AG04450 (cell line): ENCODE measurements around the gene ANKRD52. TPM values are rescaled to one million over a fixed set of nuclear protein-coding genes. Genes with fewer than 3 reads are reported as not detected.

Experiments
- CTCF ChIA-PET: fragments of 300-600, 350-600 bp; formaldehyde crosslinking; extraction: SDS; loops from one replicate; lab custom pipeline; 2022; ENCODE audit warnings: antibody characterized with exemption, inconsistent platforms; lab: Charles Lee
- POLR2A ChIA-PET: fragments of 350-600 bp; formaldehyde crosslinking; extraction: SDS; loops from one replicate; lab custom pipeline; 2021; ENCODE audit warnings: antibody characterized with exemption, inconsistent platforms; lab: Yijun Ruan, JAX
- DNase-seq: peaks from one replicate; pipeline ENCODE4 v3.0.0-alpha.2; 2011; ENCODE audit warnings: low read depth, low spot score
- H3K27ac ChIP-seq: one replicate; pipeline ENCODE4 v1.5.1; 2012; ENCODE audit warnings: low read depth, low read length, control low read depth
- H3K27me3 ChIP-seq: one replicate; pipeline ENCODE4 v1.6.0; 2012; ENCODE audit warnings: low read length; ENCODE audit not compliant: control insufficient read depth, insufficient read depth
- H3K4me3 ChIP-seq: 2 replicates; pipeline ENCODE4 v1.5.1; 2011; ENCODE audit warnings: mild to moderate bottlenecking, low read depth, low read length, control low read depth
- H3K9me3 ChIP-seq: 2 replicates; pipeline ENCODE4 v1.5.1; 2012; ENCODE audit warnings: low read length; ENCODE audit not compliant: control insufficient read depth, insufficient read depth
- polyA plus RNA-seq: library from polyadenylated mRNA; depleted of rRNA; stranded (reverse); fragments of >200 nt; gene quantifications from 2 replicates; pipeline ENCODE4 v1.2.3, GENCODE V29; 2011
- TF ChIP-seq, protein P1 (sequence below): IDR thresholded peaks from 2 replicates; pipeline ENCODE4 v1.5.1; 2011; ENCODE audit warnings: low read depth, low read length, control low read depth, inconsistent platforms

The ANKRD52 gene
- polyA plus RNA-seq, 1 experiment = 16.0 TPM

- peak overlapping the region; percentile 31 for H3K27ac ChIP-seq
- H3K4me3 ChIP-seq = peak overlapping the region; percentile 77
- TF ChIP-seq, protein P1, sequence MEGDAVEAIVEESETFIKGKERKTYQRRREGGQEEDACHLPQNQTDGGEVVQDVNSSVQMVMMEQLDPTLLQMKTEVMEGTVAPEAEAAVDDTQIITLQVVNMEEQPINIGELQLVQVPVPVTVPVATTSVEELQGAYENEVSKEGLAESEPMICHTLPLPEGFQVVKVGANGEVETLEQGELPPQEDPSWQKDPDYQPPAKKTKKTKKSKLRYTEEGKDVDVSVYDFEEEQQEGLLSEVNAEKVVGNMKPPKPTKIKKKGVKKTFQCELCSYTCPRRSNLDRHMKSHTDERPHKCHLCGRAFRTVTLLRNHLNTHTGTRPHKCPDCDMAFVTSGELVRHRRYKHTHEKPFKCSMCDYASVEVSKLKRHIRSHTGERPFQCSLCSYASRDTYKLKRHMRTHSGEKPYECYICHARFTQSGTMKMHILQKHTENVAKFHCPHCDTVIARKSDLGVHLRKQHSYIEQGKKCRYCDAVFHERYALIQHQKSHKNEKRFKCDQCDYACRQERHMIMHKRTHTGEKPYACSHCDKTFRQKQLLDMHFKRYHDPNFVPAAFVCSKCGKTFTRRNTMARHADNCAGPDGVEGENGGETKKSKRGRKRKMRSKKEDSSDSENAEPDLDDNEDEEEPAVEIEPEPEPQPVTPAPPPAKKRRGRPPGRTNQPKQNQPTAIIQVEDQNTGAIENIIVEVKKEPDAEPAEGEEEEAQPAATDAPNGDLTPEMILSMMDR = peak; percentile 22; the same call in 1 of the 2 replicates
- CTCF ChIA-PET = interaction anchor here (0.7 to 4.0 kb wide), 6 partner anchors 9 to 137 kb away, joined by 3 to 23 read pairs (median 4); partner anchors contain the start of genes COQ10A and SMARCC2
- POLR2A ChIA-PET = interaction anchor here (0.5 to 0.8 kb wide), 4 partner anchors 10 to 94 kb away, joined by 3 to 7 read pairs (median 4); partner anchors contain the start of gene COQ10A
- no peaks in the 10 kb centered on the region; the same call in 1 of the 2 replicates for H3K9me3 ChIP-seq
- H3K27me3 ChIP-seq = no peaks in the 10 kb centered on the region
- no peak for DNase-seq
Observed at GRCh38 chr12:56256326-56256960, 1.7 kb downstream of the ANKRD52 start.

DNA sequence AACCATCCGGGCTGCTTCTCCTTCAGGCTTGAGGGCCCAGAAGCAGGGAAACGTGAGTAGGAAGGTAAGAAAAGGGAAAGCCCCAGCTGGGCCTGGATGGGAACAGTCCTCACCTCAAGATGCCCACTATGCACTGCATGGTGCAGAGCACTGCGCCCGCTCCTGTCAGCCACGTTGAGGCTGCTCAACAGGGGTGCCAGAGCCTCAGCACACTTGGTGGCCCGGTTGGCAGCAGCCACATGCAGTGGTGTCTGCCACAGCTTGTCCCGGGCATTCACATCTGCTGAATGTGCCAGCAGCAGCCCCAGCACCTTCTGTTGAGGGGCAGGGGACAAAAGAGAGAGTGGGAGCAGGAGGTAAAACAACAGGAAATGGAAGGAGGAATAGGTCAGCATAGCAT, 2.5 kb downstream of the ANKRD52 start:
- no peak overlapping the region for H3K27ac ChIP-seq
- TF ChIP-seq, protein P1 = no peak
- no peaks in the 10 kb centered on the region for H3K27me3 ChIP-seq
- no peak for DNase-seq
- ChIA-PET POLR2A (no interaction called here), CTCF (interaction anchor here (1.4 to 4.0 kb wide), 2 partner anchors 11 to 33 kb away, joined by 4 to 23 read pairs; partner anchors contain the start of gene COQ10A)
- no peaks in the 10 kb centered on the region; the same call in 1 of the 2 replicates for H3K9me3 ChIP-seq
- H3K4me3 ChIP-seq = no peak overlapping the region

- DNase-seq = no peak
- POLR2A ChIA-PET = no interaction called here
- Histone ChIP-seq H3K27ac (no peak overlapping the region), H3K4me3 (no peak overlapping the region), H3K9me3 (no peaks in the 10 kb centered on the region; the same call in 1 of the 2 replicates), H3K27me3 (no peaks in the 10 kb centered on the region)
- TF ChIP-seq, protein P1 = no peak
- CTCF ChIA-PET = interaction anchor here (0.9 kb wide), 1 partner anchor 30 kb away, joined by 3 read pairs; no protein-coding TSS in a partner anchor
Observed at GRCh38 chr12:56253091-56253490, 5.1 kb downstream of the ANKRD52 start.

- H3K27me3 ChIP-seq = no peaks in the 10 kb centered on the region
- H3K27ac ChIP-seq = no peak overlapping the region
- H3K9me3 ChIP-seq = no peaks in the 10 kb centered on the region; the same call in 1 of the 2 replicates
- TF ChIP-seq, protein P1 = no peak
- DNase-seq = no peak
- ChIA-PET CTCF (interaction anchor here (0.9 kb wide), 1 partner anchor 30 kb away, joined by 3 read pairs; no protein-coding TSS in a partner anchor), POLR2A (no interaction called here)
- H3K4me3 ChIP-seq = no peak overlapping the region
Observed at GRCh38 chr12:56252649-56253048, 5.5 kb downstream of the ANKRD52 start.

DNA sequence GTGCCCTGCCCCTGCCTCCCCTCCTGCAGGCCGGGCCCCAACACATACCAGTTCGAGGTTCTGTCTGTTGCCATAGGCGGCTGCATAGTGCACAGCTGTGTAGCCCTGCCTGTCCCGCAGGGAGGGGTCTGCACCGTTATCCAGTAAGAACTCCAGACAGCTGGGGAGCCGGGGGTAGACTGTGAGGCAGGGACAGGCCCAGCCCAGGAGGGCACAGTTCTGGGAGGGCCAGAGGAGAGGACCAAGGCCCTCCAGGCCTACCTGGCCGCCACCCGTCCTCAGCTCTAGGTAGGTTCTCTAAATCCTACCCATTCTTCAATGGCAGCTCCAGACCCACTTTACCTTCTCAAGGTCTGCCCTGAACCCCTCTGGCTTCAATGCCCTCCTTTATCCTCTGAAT, 9.5 kb downstream of the ANKRD52 start:
- TF ChIP-seq, protein P1 = no peak
- no peak for DNase-seq
- POLR2A ChIA-PET = interaction anchor here (1.1 to 2.0 kb wide), 2 partner anchors 27 to 67 kb away, joined by 4 read pairs; partner anchors contain the start of genes CNPY2 and RNF41
- CTCF ChIA-PET = interaction anchor here (1.2 kb wide), 2 partner anchors 9 to 10 kb away, joined by 3 read pairs; no protein-coding TSS in a partner anchor
- no peak overlapping the region for H3K4me3 ChIP-seq
- H3K27ac ChIP-seq = no peak overlapping the region
- no peaks in the 10 kb centered on the region; the same call in 1 of the 2 replicates for H3K9me3 ChIP-seq
- H3K27me3 ChIP-seq = no peaks in the 10 kb centered on the region
